Stimulated activated CD8-positive, alpha-beta memory T cell treated with anti-CD3 and anti-CD28 coated beads, Interleukin-15, amount 100 ng/mL, for 1 hour (primary cell): Measurements from ENCODE around the gene JAG2.

Source experiments
- DNase-seq: peaks from one replicate; pipeline ENCODE4 v3.0.0-alpha.2; 2020; ENCODE audit warnings: low read depth

The JAG2 gene

GRCh38 chr14:105203057-105203531 is 34.5 kb upstream of the JAG2 start:
- DNase-seq = peak; percentile 29

GRCh38 chr14:105201925-105202513 is 33.4 kb upstream of the JAG2 start:
- no peak for DNase-seq

DNA sequence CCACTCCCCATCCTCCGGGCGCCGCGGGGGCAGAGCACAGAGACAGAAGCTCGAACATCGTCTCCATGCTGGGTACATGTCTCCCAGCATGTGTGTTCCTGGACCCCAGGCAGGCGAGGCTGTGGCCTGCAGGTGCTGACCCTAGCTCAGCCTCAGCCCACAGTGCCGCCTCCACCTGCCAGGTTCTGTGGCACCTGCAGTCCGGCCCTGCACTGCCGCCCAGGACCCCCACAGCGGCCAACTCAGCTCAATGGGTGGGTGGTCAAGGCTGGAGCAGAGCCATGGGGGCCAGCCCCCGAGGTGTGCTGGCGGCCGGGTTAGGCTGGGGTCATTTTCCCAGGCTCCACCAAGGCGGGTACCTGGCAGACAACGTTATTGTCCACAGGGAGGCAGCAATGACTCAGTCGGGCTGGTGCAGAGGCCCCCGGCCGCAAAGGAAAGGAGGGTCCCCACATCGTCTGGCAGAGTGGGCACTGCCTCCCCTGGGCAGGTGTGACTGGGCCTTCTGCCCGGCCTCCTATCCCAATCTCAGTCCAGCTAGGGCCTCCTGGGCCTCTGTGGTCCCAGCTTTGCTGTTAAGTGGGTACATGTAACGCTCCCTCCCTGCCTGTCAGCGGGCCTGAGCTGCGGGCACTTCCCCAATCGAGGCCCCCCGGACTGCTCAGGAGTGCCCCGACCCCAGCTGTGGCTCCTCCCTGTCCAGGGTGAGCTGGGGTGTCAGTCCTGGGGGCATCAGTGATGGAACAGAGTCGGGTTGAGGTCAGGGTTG is 32.8 kb upstream of the JAG2 start:
- DNase-seq = no peak

GRCh38 chr14:105200641-105201040 is 32.1 kb upstream of the JAG2 start:
- DNase-seq = no peak

- no peak for DNase-seq
These were observed 31.5 kb upstream of the JAG2 start for GRCh38 chr14:105200074-105200473.

DNA sequence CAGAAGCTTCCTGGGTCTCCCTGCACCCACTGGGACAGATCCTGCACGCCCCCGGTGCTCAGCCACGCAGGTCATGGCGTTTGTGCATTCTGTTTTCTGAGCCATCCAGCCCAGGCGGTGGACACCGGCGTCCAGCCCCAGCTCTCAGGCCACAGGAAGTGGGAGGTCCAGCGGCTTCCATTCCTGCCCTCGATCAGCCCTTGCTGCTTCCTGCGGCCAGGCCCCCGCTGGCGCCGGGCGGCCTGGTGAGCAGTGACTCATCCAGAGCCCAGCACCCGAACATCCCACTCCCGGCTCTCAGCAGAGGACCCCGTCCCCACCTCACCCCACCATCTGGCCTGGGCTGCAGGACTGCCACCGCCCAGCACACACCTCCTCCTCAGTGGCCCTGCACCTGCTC is 30.5 kb upstream of the JAG2 start:
- no peak for DNase-seq

GRCh38 chr14:105198588-105198987 is 30.0 kb upstream of the JAG2 start:
- DNase-seq = no peak

GRCh38 chr14:105197211-105197641 is 28.6 kb upstream of the JAG2 start:
- no peak for DNase-seq

DNA sequence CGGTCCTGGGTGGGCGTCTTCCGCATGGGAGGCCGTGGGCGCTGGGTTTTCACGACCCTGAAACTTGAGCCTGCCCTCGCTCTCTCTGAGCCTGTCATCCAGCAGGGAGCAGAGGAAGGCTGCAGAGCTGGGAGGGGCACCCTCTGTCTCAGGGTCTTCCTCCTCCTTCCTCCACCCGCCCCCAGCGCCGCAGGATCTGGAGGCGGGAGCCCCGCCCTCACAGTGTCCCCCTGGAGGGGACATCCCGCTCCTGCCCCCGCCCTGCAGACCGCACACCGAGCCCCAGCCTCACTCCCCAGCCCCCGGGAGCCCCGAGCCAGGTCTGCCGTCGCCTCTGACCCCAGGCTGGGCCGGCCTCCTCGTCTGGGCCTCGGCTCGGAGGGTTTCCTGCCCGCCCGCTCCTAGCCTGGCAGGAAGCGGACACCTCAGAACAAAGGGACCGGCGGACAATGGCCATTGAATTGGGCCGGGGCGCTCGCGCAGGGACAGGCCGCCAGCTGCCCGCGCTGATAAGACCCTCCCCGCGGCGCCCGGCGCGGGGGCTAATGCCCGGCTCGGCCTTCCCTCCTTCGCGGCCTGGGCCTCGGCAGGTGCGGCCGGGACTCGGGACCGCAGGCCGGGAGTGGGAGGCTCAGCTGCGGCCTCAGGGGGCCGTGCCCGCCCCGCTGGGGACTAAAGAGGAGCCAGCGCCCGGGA is 27.8 kb upstream of the JAG2 start:
- no peak for DNase-seq

GRCh38 chr14:105195522-105196264 is 27.1 kb upstream of the JAG2 start:
- DNase-seq = no peak

DNA sequence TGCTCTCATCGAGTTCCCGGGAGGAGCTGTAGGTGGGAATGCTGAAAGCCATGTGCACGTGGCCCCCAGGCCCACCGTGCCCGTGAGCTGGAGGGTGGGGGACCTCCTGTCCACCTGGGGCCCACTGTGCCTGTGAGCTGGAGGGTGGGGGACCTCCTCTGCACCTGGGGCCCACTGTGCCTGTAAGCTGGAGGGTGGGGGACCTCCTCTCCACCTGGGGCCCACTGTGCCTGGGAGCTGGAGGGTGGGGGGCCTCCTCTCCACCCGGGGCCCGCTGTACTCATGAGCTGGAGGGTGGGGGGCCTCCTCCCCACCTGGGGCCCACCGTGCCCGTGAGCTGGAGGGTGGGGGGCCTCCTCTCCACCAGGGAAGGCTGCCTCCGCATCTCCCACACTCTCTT is 26.5 kb upstream of the JAG2 start:
- no peak for DNase-seq

DNA sequence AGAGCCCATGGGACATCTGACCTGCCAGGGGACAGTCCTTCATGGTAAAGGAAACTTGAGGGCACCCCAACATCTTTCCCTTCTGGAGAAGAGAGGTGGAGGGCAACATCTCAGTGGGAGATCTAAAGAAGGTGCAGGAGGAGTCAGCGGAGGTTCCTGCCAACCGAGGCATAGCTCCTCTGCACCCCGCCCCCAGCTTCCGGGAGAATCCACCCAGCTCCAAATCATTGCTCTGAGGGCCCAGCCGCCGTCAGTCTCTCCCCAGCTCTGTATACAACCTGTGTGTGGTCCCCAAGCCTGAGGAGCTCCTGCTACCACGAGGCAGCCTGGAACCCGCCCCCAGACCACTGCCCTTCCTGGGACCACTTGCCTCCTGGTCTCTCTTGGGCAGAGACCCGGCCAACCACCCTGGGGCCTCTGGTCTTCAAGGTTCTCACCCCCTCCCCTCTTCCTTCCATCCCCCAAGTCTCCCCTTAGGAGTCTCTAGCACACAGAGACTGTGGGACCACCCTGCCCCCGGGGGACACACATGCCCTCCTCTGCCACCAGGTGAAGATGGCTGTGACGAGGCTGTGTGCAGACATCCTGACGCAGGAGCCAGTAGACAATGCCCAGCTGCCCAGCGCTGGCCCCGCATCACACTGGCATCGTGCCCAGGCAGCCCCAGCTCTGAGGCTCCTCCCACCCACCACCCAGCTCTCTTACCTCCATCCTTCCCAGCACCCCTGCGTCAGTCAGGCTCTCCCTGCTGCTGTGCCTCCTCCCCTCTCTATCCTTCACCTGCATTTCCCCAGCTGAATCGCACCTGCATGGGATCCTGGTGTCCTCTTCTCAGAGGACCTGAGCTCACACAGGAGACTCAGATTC is 25.6 kb upstream of the JAG2 start:
- no peak for DNase-seq

- no peak for DNase-seq
These were observed 24.5 kb upstream of the JAG2 start for GRCh38 chr14:105192866-105193731.

DNA sequence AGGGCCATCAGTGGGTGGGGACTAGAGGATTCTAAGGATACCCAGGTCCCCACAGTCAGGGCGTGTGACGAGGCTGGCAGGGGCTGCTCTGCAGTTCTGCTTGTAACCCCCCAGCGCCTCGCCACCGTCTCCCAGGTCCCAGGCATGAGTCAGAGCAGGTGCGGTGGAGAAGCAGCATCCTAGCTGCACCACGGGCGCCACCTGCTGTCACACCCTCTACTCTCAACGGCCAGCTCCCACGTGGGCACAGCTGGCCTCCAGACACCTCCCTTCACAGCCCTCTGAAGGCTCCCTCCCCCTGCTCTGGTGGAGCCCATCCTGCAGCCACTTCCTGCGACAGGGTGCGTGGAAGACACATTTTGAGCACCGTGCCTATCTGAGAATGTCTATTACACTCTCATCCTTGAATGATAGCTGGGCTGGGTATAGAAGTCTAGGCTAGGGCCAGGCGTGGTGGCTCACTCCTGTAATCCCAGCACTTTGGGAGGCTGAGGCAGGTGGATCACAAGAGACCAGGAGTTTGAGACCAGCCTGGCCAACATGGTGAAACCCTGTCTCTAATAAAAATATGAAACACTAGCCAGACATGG is 19.5 kb upstream of the JAG2 start:
- no peak for DNase-seq

- DNase-seq = no peak
These were observed 18.5 kb upstream of the JAG2 start for GRCh38 chr14:105187116-105187515.

GRCh38 chr14:105185973-105186372 is 17.4 kb upstream of the JAG2 start:
- DNase-seq = no peak

- no peak for DNase-seq
These were observed 16.4 kb upstream of the JAG2 start for GRCh38 chr14:105185001-105185400.

DNA sequence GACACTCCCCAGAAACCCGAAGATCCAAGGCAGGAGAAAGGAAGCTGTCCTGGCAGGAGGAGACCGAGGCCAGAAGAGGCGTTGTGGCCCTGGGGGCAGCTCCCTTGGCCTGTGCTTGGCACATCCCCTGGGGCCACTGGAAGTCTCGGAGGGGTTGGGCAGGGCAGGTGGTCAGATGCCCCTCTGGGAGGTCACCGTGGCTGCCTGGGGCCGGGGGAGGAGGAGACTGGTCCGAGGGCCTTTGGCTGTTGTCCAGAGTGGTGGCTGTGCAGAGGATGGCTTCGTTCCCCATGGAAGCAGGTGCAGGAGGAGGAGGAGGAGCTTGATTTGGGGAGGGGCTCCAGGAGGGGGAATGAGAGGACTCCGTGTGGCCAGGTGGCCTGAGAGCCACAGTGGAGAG is 15.9 kb upstream of the JAG2 start:
- DNase-seq = no peak

DNA sequence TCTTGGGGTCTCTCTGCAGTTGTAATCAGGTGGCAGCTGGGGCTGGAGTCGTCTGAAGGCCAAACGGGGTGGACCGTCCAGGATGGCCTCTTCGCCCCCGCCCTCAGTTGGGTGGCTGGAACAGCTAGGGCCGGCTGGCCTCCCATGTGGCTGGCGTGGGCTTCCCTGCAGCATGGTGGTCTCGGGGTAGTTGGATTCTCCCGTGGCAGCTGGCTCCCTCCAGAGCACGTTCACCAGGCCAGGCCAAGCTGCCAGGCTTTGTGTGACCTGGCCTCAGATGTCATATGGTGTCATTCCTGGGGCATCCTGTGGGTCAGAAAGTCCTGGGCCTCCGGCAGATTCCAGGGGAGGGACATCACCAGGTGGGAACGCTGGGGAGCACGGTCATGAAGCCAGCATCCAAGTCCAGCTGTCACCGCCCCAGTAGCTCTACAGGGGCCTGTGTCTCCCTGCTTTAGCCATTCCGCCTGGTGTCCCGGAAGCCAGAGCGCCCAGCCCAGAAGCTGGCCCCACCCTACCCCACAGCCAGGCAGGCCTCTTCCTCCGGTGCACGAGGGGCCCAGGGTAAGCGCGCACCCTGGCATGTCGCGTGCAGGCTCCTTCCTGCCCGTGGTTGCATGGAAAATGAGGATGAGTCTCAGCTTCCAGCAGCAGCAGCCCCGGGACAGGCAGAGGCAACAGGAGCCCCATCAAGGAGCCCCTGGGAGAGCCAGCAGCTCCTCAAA is 13.9 kb upstream of the JAG2 start:
- DNase-seq = no peak
